H1 (cell line): ENCODE data around the gene NR3C2. TPM values are rescaled to one million over a fixed set of nuclear protein-coding genes. Genes with fewer than 3 reads are reported as not detected.

Experiments
- E2F6 ChIP-seq: IDR thresholded peaks from 2 replicates; pipeline ENCODE4 v1.6.1; 2012; ENCODE audit warnings: inconsistent platforms
- JUND ChIP-seq: IDR thresholded peaks from 2 replicates; pipeline ENCODE4 v1.6.1; 2011; ENCODE audit warnings: mild to moderate bottlenecking, improper control_type of control experiment, low read length
- MAX ChIP-seq: IDR thresholded peaks from 2 replicates; pipeline ENCODE4 v1.6.1; 2012; ENCODE audit warnings: inconsistent platforms
- SUZ12 ChIP-seq: fragments of 200-600 bp; sonication (generic); IDR thresholded peaks from 2 replicates; pipeline ENCODE4 v1.6.1; 2012; ENCODE audit warnings: mild to moderate bottlenecking, inconsistent platforms, low read length, moderate library complexity, mixed read lengths
- polyA plus RNA-seq, 7 experiments: library from polyadenylated mRNA; depleted of rRNA in 3 of 7; stranded (reverse) in 5 of 7; unstranded in 2 of 7; fragments of >200 nt in 5 of 7; fragments of 200-250 nt in 2 of 7; gene quantifications; 1 replicate in 5 of 7; 2 replicates in 1 of 7; 4 replicates in 1 of 7; pipeline versions ENCODE4 v1.2.1 to v1.2.3, GENCODE V29; 2011 to 2013; ENCODE audit warnings: missing spikeins in 2 of 7, mixed read lengths in 2 of 7
- total RNA-seq: library from RNA; stranded (reverse); fragmentation: NEBNext Ultra II Directional; extraction: Animal tissue kit (Norgen Biotek cat#: 25700); gene quantifications from 2 replicates; pipeline ENCODE4 v1.2.1, GENCODE V29; 2021

The NR3C2 gene
- total and polyA plus RNA-seq, 2 of the 8 experiments (the other 6 are each of a cell fraction or from before 2014, with no cell fraction given): 0.80 to 3.9 TPM

GRCh38 chr4:148215202-148215601 lies 227.0 kb downstream of the NR3C2 start (continued):
- TF ChIP-seq JUND (no peak), MAX (no peak), E2F6 (no peak), SUZ12 (no peak)
